ENCODE measurements around the gene ARHGAP10. TPM values are rescaled to one million over a fixed set of nuclear protein-coding genes. Genes with fewer than 3 reads are reported as not detected.
A peak's percentile ranks its signal among the peaks of the same experiment; 100 is the strongest.

The ARHGAP10 gene
- total RNA-seq, 1 donor from 2014 or later, result 20.2 TPM

GRCh38 chr4:147866532-147867271, 134.8 kb downstream of the ARHGAP10 start:
- Histone ChIP-seq H4K20me1 (ENCODE audit: low read depth) (no peaks in the 10 kb centered on the region), H3K27me3 (no peaks in the 10 kb centered on the region), H3K9ac (no peak overlapping the region), H3K9me3 (ENCODE audit: low read depth) (no peaks in the 10 kb centered on the region), H3K4me3 (no peak overlapping the region), H3K79me2 (ENCODE audit: low read depth) (no peaks in the 10 kb centered on the region), H3K36me3 (no peaks in the 10 kb centered on the region), H2AFZ (replicated peaks) (no peak overlapping the region), H3K4me1 (no peaks in the 10 kb centered on the region), H3K4me2 (no peak overlapping the region), H3F3A (ENCODE audit: low read depth) (no peaks in the 10 kb centered on the region), H3K27ac (no peak overlapping the region)
- Mint-ChIP-seq H3K27me3 (ENCODE audit: insufficient read depth, low read depth) (peaks cover 4% of the 10 kb centered on the region), H3K4me1 (no peaks in the 10 kb centered on the region), H3K9me3 (no peaks in the 10 kb centered on the region), H3K36me3 (peaks cover 2% of the 10 kb centered on the region), H3K4me3 (no peak overlapping the region), H3K27ac (no peak overlapping the region)
- TF ChIP-seq CTCF (IDR thresholded peaks at IDR 0.05), result peak; percentile 100
- TF ChIP-seq EZH2phosphoT487 (IDR thresholded peaks at IDR 0.05), result no peak
- peak; percentile 94 for DNase-seq (ENCODE audit: low spot score)

GRCh38 chr4:147874109-147874508, 142.2 kb downstream of the ARHGAP10 start:
- Histone ChIP-seq H3K79me2 (ENCODE audit: low read depth) (no peaks in the 10 kb centered on the region), H3K4me1 (no peaks in the 10 kb centered on the region), H3K27ac (no peak overlapping the region), H3K27me3 (no peaks in the 10 kb centered on the region), H3K4me2 (no peak overlapping the region), H3K9me3 (ENCODE audit: low read depth) (no peaks in the 10 kb centered on the region), H3K9ac (no peak overlapping the region), H3K4me3 (no peak overlapping the region), H4K20me1 (ENCODE audit: low read depth) (no peaks in the 10 kb centered on the region), H3F3A (ENCODE audit: low read depth) (no peaks in the 10 kb centered on the region), H2AFZ (replicated peaks) (no peak overlapping the region), H3K36me3 (no peaks in the 10 kb centered on the region)
- Mint-ChIP-seq H3K36me3 (peaks cover 16% of the 10 kb centered on the region), H3K27ac (no peak overlapping the region), H3K4me1 (no peaks in the 10 kb centered on the region), H3K27me3 (ENCODE audit: insufficient read depth, low read depth) (peaks cover 3% of the 10 kb centered on the region), H3K9me3 (no peaks in the 10 kb centered on the region), H3K4me3 (no peak overlapping the region)
- no peak for DNase-seq (ENCODE audit: low spot score)
- TF ChIP-seq CTCF (IDR thresholded peaks at IDR 0.05) (no peak), EZH2 (IDR thresholded peaks at IDR 0.05) (no peak), EZH2phosphoT487 (IDR thresholded peaks at IDR 0.05) (no peak)

- H4K20me1 ChIP-seq (ENCODE audit: low read depth), result no peaks in the 10 kb centered on the region
- H3K4me3 ChIP-seq, result no peak overlapping the region
- Mint-ChIP-seq H3K27ac (no peak overlapping the region), H3K36me3 (peaks cover 15% of the 10 kb centered on the region), H3K4me1 (no peaks in the 10 kb centered on the region), H3K9me3 (no peaks in the 10 kb centered on the region), H3K27me3 (ENCODE audit: insufficient read depth, low read depth) (peaks cover 3% of the 10 kb centered on the region), H3K4me3 (no peak overlapping the region)
- H3K9ac ChIP-seq, result no peak overlapping the region
- no peak for DNase-seq (ENCODE audit: low spot score)
- H3K79me2 ChIP-seq (ENCODE audit: low read depth), result no peaks in the 10 kb centered on the region
- no peaks in the 10 kb centered on the region for H3F3A ChIP-seq (ENCODE audit: low read depth)
- no peak for TF ChIP-seq CTCF (IDR thresholded peaks at IDR 0.05)
- TF ChIP-seq EZH2phosphoT487 (IDR thresholded peaks at IDR 0.05), result no peak
- no peak for TF ChIP-seq EZH2 (IDR thresholded peaks at IDR 0.05)
- H3K4me2 ChIP-seq, result no peak overlapping the region
- H3K9me3 ChIP-seq (ENCODE audit: low read depth), result no peaks in the 10 kb centered on the region
- no peaks in the 10 kb centered on the region for H3K27me3 ChIP-seq
- H2AFZ ChIP-seq (replicated peaks), result no peak overlapping the region
- no peaks in the 10 kb centered on the region for H3K36me3 ChIP-seq
- no peak overlapping the region for H3K27ac ChIP-seq
- no peaks in the 10 kb centered on the region for H3K4me1 ChIP-seq
Measured at GRCh38 chr4:147877308-147877771, 145.5 kb downstream of the ARHGAP10 start.

All from neural progenitor cell (in vitro differentiated cells).